Caco-2 (cell line): Measurements from ENCODE around the gene CCDC178. TPM values are rescaled to one million over a fixed set of nuclear protein-coding genes. Genes with fewer than 3 reads are reported as not detected.

Source experiments
- BruUV-seq: library from RNA; stranded (reverse); fragments of 400-500 nt; replicated peaks from 2 replicates; lab custom pipeline; 2021; lab: Mats Ljungman, UMichigan
- CTCF ChIA-PET: fragments of 300-600 bp; sonication (Branson Sonifier 250); formaldehyde crosslinking; loops from one replicate; lab custom pipeline; 2022; ENCODE audit warnings: antibody characterized with exemption; lab: Charles Lee
- POLR2A ChIA-PET: fragments of 300-600 bp; sonication (Branson Sonifier 250); formaldehyde crosslinking; loops from one replicate; lab custom pipeline; 2022; ENCODE audit warnings: antibody characterized with exemption; lab: Charles Lee
- DNase-seq, 2 experiments: peaks; one replicate each; pipeline versions ENCODE4 v3.0.0 to v3.0.0-alpha.2; 2020 to 2022
- H3K27me3 ChIP-seq: replicated peaks from 2 replicates; pipeline ENCODE4 v1.6.0; 2011; ENCODE audit warnings: low read length; ENCODE audit not compliant: control insufficient read depth, insufficient read depth
- H3K36me3 ChIP-seq: 2 replicates; pipeline ENCODE4 v1.5.1; 2011; ENCODE audit warnings: low read length; ENCODE audit not compliant: control insufficient read depth, insufficient read depth
- H3K4me1 ChIP-seq: fragments of 250-450 bp; sonication (Bioruptor Pico); 2 replicates; pipeline ENCODE4 v1.5.1; 2020; ENCODE audit warnings: mild to moderate bottlenecking
- H3K4me3 ChIP-seq: 2 replicates; pipeline ENCODE4 v1.5.1; 2011; ENCODE audit warnings: low read depth, mild to moderate bottlenecking, control low read depth, low read length
- H3K9me3 ChIP-seq: fragments of 250-450 bp; sonication (Bioruptor Pico); 2 replicates; pipeline ENCODE4 v1.5.1; 2020; ENCODE audit warnings: mild to moderate bottlenecking, moderate library complexity
- H3K27ac Mint-ChIP-seq: one replicate; pipeline ENCODE4 v1.8.0; 2022; ENCODE audit warnings: mixed read lengths; ENCODE audit not compliant: unreplicated experiment
- H3K27me3 Mint-ChIP-seq: one replicate; pipeline ENCODE4 v1.8.0; 2022; ENCODE audit warnings: mixed read lengths; ENCODE audit not compliant: insufficient read depth, unreplicated experiment
- H3K36me3 Mint-ChIP-seq: one replicate; pipeline ENCODE4 v1.8.0; 2022; ENCODE audit warnings: mild to moderate bottlenecking, mixed read lengths; ENCODE audit not compliant: insufficient read depth, unreplicated experiment
- H3K4me1 Mint-ChIP-seq: one replicate; pipeline ENCODE4 v1.8.0; 2022; ENCODE audit warnings: low read depth, mixed read lengths; ENCODE audit not compliant: unreplicated experiment
- H3K4me3 Mint-ChIP-seq: one replicate; pipeline ENCODE4 v1.8.0; 2022; ENCODE audit warnings: mild to moderate bottlenecking, moderate library complexity, mixed read lengths; ENCODE audit not compliant: unreplicated experiment
- H3K9me3 Mint-ChIP-seq: one replicate; pipeline ENCODE4 v1.8.0; 2022; ENCODE audit warnings: mixed read lengths; ENCODE audit not compliant: unreplicated experiment
- intact Hi-C: fragments of 100-400 bp; cut with micrococcal nuclease; formaldehyde crosslinking; loops from one replicate; pipeline ENCODE4 v1.10.0; 2022; ENCODE audit not compliant: unreplicated experiment
- total RNA-seq: library from RNA; stranded (reverse); gene quantifications from 2 replicates; pipeline ENCODE4 v1.2.3, GENCODE V29; 2022
- TF ChIP-seq, protein P1 (sequence below), 2 experiments: fragments of 200-600 bp in 1 of 2; IDR thresholded peaks; 1 replicate in 1 of 2; 2 replicates in 1 of 2; pipeline versions ENCODE4 v1.5.1 to v1.8.0; 2011 to 2022; ENCODE audit warnings: antibody characterized with exemption in 1 of 2, control low read depth in 1 of 2, inconsistent platforms in 1 of 2, low read depth in 1 of 2, low read length in 1 of 2, mild to moderate bottlenecking in 1 of 2, moderate library complexity in 1 of 2; ENCODE audit not compliant: insufficient read depth in 1 of 2, severe bottlenecking in 1 of 2, unreplicated experiment in 1 of 2

Gene CCDC178
- total RNA-seq, 1 experiment from 2014 or later, result not detected

GRCh38 chr18:33288082-33288716 is 152.3 kb downstream of the CCDC178 start:
- Histone ChIP-seq H3K4me1 (no peaks in the 10 kb centered on the region), H3K36me3 (no peaks in the 10 kb centered on the region), H3K9me3 (no peaks in the 10 kb centered on the region), H3K4me3 (no peak overlapping the region), H3K27me3 (no peaks in the 10 kb centered on the region)
- no peak for DNase-seq
- intact Hi-C loops, result no loop called here
- Mint-ChIP-seq H3K27me3 (no peaks in the 10 kb centered on the region), H3K9me3 (no peaks in the 10 kb centered on the region), H3K4me3 (no peak overlapping the region), H3K4me1 (no peaks in the 10 kb centered on the region), H3K27ac (no peak overlapping the region), H3K36me3 (no peaks in the 10 kb centered on the region)
- ChIA-PET POLR2A (no interaction called here), CTCF (no interaction called here)
- BruUV-seq, result no TSS peak
- TF ChIP-seq, protein P1, sequence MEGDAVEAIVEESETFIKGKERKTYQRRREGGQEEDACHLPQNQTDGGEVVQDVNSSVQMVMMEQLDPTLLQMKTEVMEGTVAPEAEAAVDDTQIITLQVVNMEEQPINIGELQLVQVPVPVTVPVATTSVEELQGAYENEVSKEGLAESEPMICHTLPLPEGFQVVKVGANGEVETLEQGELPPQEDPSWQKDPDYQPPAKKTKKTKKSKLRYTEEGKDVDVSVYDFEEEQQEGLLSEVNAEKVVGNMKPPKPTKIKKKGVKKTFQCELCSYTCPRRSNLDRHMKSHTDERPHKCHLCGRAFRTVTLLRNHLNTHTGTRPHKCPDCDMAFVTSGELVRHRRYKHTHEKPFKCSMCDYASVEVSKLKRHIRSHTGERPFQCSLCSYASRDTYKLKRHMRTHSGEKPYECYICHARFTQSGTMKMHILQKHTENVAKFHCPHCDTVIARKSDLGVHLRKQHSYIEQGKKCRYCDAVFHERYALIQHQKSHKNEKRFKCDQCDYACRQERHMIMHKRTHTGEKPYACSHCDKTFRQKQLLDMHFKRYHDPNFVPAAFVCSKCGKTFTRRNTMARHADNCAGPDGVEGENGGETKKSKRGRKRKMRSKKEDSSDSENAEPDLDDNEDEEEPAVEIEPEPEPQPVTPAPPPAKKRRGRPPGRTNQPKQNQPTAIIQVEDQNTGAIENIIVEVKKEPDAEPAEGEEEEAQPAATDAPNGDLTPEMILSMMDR (IDR thresholded peaks at IDR 0.05; ENCODE audit: insufficient read depth in 1 of 2, low read depth in 1 of 2, low read length in 1 of 2, severe bottlenecking in 1 of 2, unreplicated experiment in 1 of 2), result no peak

DNA sequence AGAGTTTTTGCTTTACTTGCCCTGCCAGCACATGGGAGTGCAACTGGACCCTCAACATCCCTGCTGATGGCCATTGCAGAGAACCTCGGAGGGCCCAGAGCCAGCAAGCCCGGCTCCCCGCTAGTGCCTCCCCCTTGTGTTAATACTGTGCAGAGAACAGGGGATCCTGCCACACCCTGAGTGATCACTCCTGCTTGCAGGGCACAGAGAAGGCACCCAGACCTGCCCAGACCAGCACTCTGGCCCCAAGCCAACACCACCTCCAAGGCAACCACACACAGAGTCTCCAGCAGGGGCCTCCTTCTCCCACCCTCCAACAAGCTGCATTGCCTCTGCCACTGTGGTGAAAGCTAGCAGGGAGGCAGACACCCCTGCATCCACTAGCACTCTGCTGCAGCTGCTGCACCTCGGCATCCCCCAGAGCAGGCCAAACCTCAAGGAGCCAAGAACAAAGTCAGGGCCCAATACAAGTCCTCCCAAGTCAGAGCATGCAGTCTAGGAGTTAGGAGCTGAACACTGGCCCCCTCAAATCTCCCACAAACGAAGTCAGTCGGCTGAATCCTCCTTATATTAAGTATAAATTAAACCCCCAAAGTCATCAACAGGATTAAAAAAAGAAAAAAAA is 157.7 kb downstream of the CCDC178 start:
- H3K27me3 Mint-ChIP-seq, result no peaks in the 10 kb centered on the region
- H3K4me1 Mint-ChIP-seq, result no peaks in the 10 kb centered on the region
- no peaks in the 10 kb centered on the region for H3K9me3 Mint-ChIP-seq
- intact Hi-C loops, result no loop called here
- no TSS peak for BruUV-seq
- no peaks in the 10 kb centered on the region for H3K36me3 Mint-ChIP-seq
- ChIA-PET POLR2A (no interaction called here), CTCF (no interaction called here)
- Histone ChIP-seq H3K36me3 (no peaks in the 10 kb centered on the region), H3K9me3 (no peaks in the 10 kb centered on the region), H3K27me3 (no peaks in the 10 kb centered on the region), H3K4me3 (no peak overlapping the region), H3K4me1 (no peaks in the 10 kb centered on the region)
- H3K27ac Mint-ChIP-seq, result no peak overlapping the region
- TF ChIP-seq, protein P1 (IDR thresholded peaks at IDR 0.05; ENCODE audit: insufficient read depth in 1 of 2, low read depth in 1 of 2, low read length in 1 of 2, severe bottlenecking in 1 of 2, unreplicated experiment in 1 of 2), result no peak
- DNase-seq, result no peak
- H3K4me3 Mint-ChIP-seq, result no peak overlapping the region

GRCh38 chr18:33282142-33282541 is 158.4 kb downstream of the CCDC178 start:
- ChIA-PET CTCF (no interaction called here), POLR2A (no interaction called here)
- Histone ChIP-seq H3K36me3 (no peaks in the 10 kb centered on the region), H3K4me3 (no peak overlapping the region), H3K4me1 (no peaks in the 10 kb centered on the region), H3K9me3 (no peaks in the 10 kb centered on the region), H3K27me3 (no peaks in the 10 kb centered on the region)
- Mint-ChIP-seq H3K9me3 (no peaks in the 10 kb centered on the region), H3K4me3 (no peak overlapping the region), H3K36me3 (no peaks in the 10 kb centered on the region), H3K4me1 (no peaks in the 10 kb centered on the region), H3K27ac (no peak overlapping the region), H3K27me3 (no peaks in the 10 kb centered on the region)
- BruUV-seq, result no TSS peak
- DNase-seq, result no peak
- TF ChIP-seq, protein P1 (IDR thresholded peaks at IDR 0.05; ENCODE audit: insufficient read depth in 1 of 2, low read depth in 1 of 2, low read length in 1 of 2, severe bottlenecking in 1 of 2, unreplicated experiment in 1 of 2), result no peak
- intact Hi-C loops, result no loop called here
